ENCODE data around the gene SETD1B.

GRCh38 chr12:121774968-121775474 is 28.8 kb upstream of the SETD1B start:
- TF ChIP-seq CTCF (IDR thresholded peaks at IDR 0.05; ENCODE audit: low read depth, low read length, poor library complexity, severe bottlenecking) = no peak
- no peak for TF ChIP-seq EZH2phosphoT487 (IDR thresholded peaks at IDR 0.05; ENCODE audit: borderline replicate concordance, low read length)

All from DOHH2 (cell line).